Cardiac fibroblast (primary cell): ENCODE results near the gene ARMC5.

Source experiments
- DNase-seq, 2 donors: peaks; one replicate each; pipeline versions ENCODE4 v3.0.0 to v3.0.0-alpha.2; 2010; ENCODE audit warnings: low read depth in 2 of 2
- H3K4me3 ChIP-seq, 2 donors: replicated peaks in 1 of 2; 1 replicate in 1 of 2; 2 replicates in 1 of 2; pipeline ENCODE4 v1.5.1; 2011; ENCODE audit warnings: low read depth in 2 of 2, low read length in 2 of 2, mild to moderate bottlenecking in 2 of 2, moderate library complexity in 1 of 2
- TF ChIP-seq, protein P1 (sequence below): IDR thresholded peaks from one replicate; pipeline ENCODE4 v1.5.1; 2011; ENCODE audit warnings: low read depth, mild to moderate bottlenecking, low read length, inconsistent platforms

The ARMC5 gene

DNA sequence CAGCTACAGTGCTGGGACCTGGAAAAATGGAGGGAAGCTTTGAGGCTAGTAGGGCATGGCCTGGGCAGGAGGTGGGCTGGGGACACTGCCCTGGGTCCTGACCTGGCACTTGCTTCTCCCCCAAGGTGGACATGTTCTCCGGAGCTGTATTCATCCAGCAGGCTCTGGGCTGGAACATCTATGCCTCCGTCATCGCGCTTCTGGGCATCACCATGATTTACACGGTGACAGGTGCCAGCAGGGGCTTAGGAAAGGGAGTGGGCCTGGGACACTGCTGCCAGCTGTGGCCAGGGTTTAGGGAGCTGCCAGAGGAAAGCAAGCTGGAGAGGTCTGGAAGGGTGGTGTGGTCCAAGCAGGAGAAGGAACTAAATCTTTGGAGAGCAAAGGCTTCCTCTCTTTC lies 26.7 kb downstream of the ARMC5 start:
- no peak overlapping the region for H3K4me3 ChIP-seq
- TF ChIP-seq, protein P1, sequence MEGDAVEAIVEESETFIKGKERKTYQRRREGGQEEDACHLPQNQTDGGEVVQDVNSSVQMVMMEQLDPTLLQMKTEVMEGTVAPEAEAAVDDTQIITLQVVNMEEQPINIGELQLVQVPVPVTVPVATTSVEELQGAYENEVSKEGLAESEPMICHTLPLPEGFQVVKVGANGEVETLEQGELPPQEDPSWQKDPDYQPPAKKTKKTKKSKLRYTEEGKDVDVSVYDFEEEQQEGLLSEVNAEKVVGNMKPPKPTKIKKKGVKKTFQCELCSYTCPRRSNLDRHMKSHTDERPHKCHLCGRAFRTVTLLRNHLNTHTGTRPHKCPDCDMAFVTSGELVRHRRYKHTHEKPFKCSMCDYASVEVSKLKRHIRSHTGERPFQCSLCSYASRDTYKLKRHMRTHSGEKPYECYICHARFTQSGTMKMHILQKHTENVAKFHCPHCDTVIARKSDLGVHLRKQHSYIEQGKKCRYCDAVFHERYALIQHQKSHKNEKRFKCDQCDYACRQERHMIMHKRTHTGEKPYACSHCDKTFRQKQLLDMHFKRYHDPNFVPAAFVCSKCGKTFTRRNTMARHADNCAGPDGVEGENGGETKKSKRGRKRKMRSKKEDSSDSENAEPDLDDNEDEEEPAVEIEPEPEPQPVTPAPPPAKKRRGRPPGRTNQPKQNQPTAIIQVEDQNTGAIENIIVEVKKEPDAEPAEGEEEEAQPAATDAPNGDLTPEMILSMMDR, result no peak
- DNase-seq, result no peak

DNA sequence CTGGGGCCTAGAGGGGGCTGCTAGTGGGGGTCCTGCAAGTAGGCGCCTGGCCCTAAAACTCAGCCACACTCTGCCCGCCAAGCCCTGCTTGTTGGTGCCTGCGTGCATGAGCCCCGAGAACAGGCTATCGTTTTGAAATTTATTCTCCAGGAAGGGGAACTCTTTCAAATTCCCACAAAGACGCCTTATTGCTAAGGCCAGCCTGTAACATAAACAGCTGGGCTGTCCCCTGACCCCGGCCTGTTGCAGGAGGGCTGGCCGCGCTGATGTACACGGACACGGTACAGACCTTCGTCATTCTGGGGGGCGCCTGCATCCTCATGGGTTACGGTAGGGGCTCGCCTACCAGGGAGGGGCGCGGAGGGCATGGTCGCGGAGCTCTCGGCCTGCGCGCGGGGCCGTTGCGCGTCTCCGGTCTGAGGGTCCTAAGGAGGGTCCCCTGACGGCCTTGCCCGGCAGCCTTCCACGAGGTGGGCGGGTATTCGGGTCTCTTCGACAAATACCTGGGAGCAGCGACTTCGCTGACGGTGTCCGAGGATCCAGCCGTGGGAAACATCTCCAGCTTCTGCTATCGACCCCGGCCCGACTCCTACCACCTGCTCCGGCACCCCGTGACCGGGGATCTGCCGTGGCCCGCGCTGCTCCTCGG lies 27.9 kb downstream of the ARMC5 start:
- DNase-seq, result no peak
- H3K4me3 ChIP-seq, result peak overlapping the region; percentile 50 to 54
- TF ChIP-seq, protein P1, result no peak

DNA sequence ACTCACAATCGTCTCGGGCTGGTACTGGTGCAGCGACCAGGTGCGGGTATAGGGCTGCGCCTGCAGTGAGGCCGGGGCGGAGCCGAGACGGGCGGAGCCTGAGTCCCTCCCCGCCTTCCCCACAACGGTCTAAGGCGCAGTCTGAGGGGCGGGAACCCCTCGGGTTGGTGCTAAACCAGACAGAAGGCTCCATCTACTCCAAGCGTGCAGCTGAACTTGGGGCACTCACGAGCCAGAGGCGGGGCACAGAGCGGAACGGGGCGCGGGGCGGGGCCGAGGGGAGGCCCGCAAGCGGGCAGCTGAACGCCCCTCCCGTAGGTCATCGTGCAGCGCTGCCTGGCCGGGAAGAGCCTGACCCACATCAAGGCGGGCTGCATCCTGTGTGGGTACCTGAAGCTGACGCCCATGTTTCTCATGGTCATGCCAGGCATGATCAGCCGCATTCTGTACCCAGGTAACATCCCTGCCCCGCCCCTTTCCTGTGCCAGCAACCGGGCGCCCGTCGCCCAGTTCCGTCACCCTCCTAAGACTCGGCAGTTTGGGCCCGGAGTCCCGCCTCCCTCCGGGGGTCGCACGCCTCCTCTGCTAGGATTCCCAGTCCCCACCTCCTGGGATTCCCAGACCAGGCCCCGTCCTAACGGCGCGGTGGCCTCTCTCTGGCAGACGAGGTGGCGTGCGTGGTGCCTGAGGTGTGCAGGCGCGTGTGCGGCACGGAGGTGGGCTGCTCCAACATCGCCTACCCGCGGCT lies 28.6 kb downstream of the ARMC5 start:
- DNase-seq, result peak in 1 of 2 donors; percentile 30
- TF ChIP-seq, protein P1, result no peak

DNA sequence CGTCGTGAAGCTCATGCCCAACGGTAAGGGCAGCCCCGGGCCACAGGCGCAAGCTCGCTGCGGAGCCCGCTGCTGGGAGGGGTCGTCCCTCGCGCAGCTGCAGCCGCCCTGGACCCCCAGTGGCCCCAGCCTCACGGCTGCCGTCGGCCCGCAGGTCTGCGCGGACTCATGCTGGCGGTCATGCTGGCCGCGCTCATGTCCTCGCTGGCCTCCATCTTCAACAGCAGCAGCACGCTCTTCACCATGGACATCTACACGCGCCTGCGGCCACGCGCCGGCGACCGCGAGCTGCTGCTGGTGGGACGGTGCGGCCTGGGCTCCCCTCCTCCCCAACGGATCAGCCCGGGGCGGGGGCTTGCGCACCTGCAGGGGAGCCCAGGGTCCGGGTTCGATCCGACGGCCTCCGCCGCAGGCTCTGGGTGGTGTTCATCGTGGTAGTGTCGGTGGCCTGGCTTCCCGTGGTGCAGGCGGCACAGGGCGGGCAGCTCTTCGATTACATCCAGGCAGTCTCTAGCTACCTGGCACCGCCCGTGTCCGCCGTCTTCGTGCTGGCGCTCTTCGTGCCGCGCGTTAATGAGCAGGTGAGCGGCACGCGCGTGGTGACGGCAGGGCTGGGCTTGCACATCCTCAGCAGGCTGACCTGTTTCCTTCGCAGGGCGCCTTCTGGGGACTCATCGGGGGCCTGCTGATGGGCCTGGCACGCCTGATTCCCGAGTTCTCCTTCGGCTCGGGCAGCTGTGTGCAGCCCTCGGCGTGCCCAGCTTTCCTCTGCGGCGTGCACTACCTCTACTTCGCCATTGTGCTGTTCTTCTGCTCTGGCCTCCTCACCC lies 29.4 kb downstream of the ARMC5 start:
- TF ChIP-seq, protein P1, result no peak
- DNase-seq, result peak in 1 of 2 donors; percentile 25
- H3K4me3 ChIP-seq, result peak overlapping the region; percentile 50 to 54

More for the DNA sequence above, 28.6 kb downstream of the ARMC5 start:
- H3K4me3 ChIP-seq, result peak overlapping the region; percentile 50 to 54

DNA sequence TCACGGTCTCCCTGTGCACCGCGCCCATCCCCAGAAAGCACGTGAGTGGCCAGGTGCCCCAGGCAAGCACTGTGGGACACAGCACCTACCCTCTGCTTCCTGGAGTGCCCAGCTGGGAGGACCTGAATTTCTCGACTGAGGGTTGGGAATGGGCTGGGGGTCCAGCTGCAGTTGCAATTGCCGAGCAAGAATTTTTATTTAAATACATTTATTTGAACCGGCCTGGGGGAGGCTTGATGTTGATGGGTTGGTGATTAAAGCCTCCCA lies 29.9 kb downstream of the ARMC5 start:
- TF ChIP-seq, protein P1, result no peak
- H3K4me3 ChIP-seq, result no peak overlapping the region
- DNase-seq, result no peak

DNA sequence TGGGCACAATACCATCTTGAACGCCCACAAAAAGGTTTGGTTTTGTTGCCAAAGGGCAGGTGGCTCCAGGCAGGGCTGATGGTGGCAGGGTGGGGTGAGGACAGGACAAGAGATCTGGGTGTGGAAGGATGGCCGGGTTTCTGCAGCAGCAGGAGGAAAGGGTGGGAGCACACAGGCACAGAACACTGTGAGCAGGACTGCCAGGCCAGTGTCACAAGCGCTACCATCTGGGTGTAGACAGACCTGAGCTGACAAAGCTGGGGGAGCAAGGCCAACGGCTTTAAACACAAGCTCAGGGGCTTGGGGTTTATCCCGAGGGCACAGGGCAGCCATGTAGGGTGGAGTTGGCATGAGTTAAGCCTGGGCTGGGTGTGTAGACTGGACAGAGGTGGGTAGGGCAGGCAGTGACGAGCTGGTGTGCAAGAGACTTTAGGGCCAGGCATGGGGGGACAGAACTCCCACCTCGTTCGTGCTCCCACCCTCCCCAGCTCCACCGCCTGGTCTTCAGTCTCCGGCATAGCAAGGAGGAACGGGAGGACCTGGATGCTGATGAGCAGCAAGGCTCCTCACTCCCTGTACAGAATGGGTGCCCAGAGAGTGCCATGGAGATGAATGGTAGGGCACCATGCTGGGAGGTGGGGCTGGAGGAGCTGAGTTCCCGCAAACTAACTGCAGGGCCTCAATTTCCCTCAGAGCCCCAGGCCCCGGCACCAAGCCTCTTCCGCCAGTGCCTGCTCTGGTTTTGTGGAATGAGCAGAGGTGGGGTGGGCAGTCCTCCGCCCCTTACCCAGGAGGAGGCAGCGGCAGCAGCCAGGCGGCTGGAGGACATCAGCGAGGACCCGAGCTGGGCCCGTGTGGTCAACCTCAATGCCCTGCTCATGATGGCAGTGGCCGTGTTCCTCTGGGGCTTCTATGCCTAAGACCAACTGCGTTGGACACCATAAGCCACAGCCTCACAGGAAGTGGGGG lies 30.6 kb downstream of the ARMC5 start:
- no peak overlapping the region for H3K4me3 ChIP-seq
- TF ChIP-seq, protein P1, result no peak
- DNase-seq, result no peak
